ENCODE measurements around the gene ANGEL1. TPM values are rescaled to one million over a fixed set of nuclear protein-coding genes. Genes with fewer than 3 reads are reported as not detected.

The ANGEL1 gene
- polyA plus RNA-seq, 2 donors: 3.7 to 5.1 TPM

GRCh38 chr14:76761136-76761959, 51.3 kb downstream of the ANGEL1 start, which contains the start of gene VASH1:
VASH1 (plus strand) TSS chr14:76761468; CDS start chr14:76762822, 1,354 bp downstream.
- no peaks in the 10 kb centered on the region for H3K27me3 ChIP-seq (ENCODE audit: control insufficient read depth in 1 of 2, insufficient read depth in 2 of 2, low read length in 2 of 2)
- no peaks in the 10 kb centered on the region for H3K9me3 ChIP-seq (ENCODE audit: control insufficient read depth in 2 of 2, insufficient read depth in 1 of 2, low read depth in 1 of 2, low read length in 1 of 2)
- peaks cover 0 to 3% of the 10 kb centered on the region in 2 donors for H3K4me1 ChIP-seq (ENCODE audit: control insufficient read depth in 2 of 2, insufficient read depth in 2 of 2, low read length in 1 of 2)
- WGBS, 2 donors: 1% methylated on average over 51 to 96 of the region's 96 CpGs
- H3K36me3 ChIP-seq (ENCODE audit: control insufficient read depth in 2 of 2, insufficient read depth in 2 of 2, low read length in 1 of 2): no peaks in the 10 kb centered on the region
- peak within 1 kb of the TSS; percentile 50 to 58 for H3K27ac ChIP-seq (ENCODE audit: low read depth in 2 of 2, low read length in 1 of 2)
- H3K4me3 ChIP-seq (ENCODE audit: low read depth in 1 of 2, low read length in 2 of 2): peak within 1 kb of the TSS; percentile 53 to 74

- Histone ChIP-seq H3K9me3 (ENCODE audit: control insufficient read depth in 2 of 2, insufficient read depth in 1 of 2, low read depth in 1 of 2, low read length in 1 of 2) (no peaks in the 10 kb centered on the region), H3K36me3 (ENCODE audit: control insufficient read depth in 2 of 2, insufficient read depth in 2 of 2, low read length in 1 of 2) (no peaks in the 10 kb centered on the region), H3K4me3 (ENCODE audit: low read depth in 1 of 2, low read length in 2 of 2) (peak overlapping the region; percentile 53 to 74), H3K27ac (ENCODE audit: low read depth in 2 of 2, low read length in 1 of 2) (no peak overlapping the region), H3K27me3 (ENCODE audit: control insufficient read depth in 1 of 2, insufficient read depth in 2 of 2, low read length in 2 of 2) (no peaks in the 10 kb centered on the region), H3K4me1 (ENCODE audit: control insufficient read depth in 2 of 2, insufficient read depth in 2 of 2, low read length in 1 of 2) (peaks cover 0 to 3% of the 10 kb centered on the region in 2 donors)
- 51 to 56% methylated on average over 25 to 26 of the region's 26 CpGs for WGBS, 2 donors
Measured at GRCh38 chr14:76760331-76761135, 52.1 kb downstream of the ANGEL1 start.

GRCh38 chr14:76759589-76759988, 53.1 kb downstream of the ANGEL1 start:
- H3K9me3 ChIP-seq (ENCODE audit: control insufficient read depth in 2 of 2, insufficient read depth in 1 of 2, low read depth in 1 of 2, low read length in 1 of 2): no peaks in the 10 kb centered on the region
- H3K27me3 ChIP-seq (ENCODE audit: control insufficient read depth in 1 of 2, insufficient read depth in 2 of 2, low read length in 2 of 2): no peaks in the 10 kb centered on the region
- no peaks in the 10 kb centered on the region for H3K36me3 ChIP-seq (ENCODE audit: control insufficient read depth in 2 of 2, insufficient read depth in 2 of 2, low read length in 1 of 2)
- WGBS, 2 donors: 76 to 85% methylated on average over 4 of the region's 4 CpGs
- H3K4me3 ChIP-seq (ENCODE audit: low read depth in 1 of 2, low read length in 2 of 2): no peak overlapping the region
- H3K4me1 ChIP-seq (ENCODE audit: control insufficient read depth in 2 of 2, insufficient read depth in 2 of 2, low read length in 1 of 2): peaks cover 0 to 3% of the 10 kb centered on the region in 2 donors
- H3K27ac ChIP-seq (ENCODE audit: low read depth in 2 of 2, low read length in 1 of 2): no peak overlapping the region

GRCh38 chr14:76756371-76756750, 56.3 kb downstream of the ANGEL1 start:
- Histone ChIP-seq H3K9me3 (ENCODE audit: control insufficient read depth in 2 of 2, insufficient read depth in 1 of 2, low read depth in 1 of 2, low read length in 1 of 2) (no peaks in the 10 kb centered on the region), H3K36me3 (ENCODE audit: control insufficient read depth in 2 of 2, insufficient read depth in 2 of 2, low read length in 1 of 2) (no peaks in the 10 kb centered on the region), H3K4me3 (ENCODE audit: low read depth in 1 of 2, low read length in 2 of 2) (no peak overlapping the region), H3K4me1 (ENCODE audit: control insufficient read depth in 2 of 2, insufficient read depth in 2 of 2, low read length in 1 of 2) (peaks cover 0 to under 1% of the 10 kb centered on the region in 2 donors), H3K27ac (ENCODE audit: low read depth in 2 of 2, low read length in 1 of 2) (no peak overlapping the region), H3K27me3 (ENCODE audit: control insufficient read depth in 1 of 2, insufficient read depth in 2 of 2, low read length in 2 of 2) (no peaks in the 10 kb centered on the region)
- 81 to 82% methylated on average over 6 of the region's 6 CpGs for WGBS, 2 donors

GRCh38 chr14:76755610-76756370, 56.9 kb downstream of the ANGEL1 start:
- no peaks in the 10 kb centered on the region for H3K27me3 ChIP-seq (ENCODE audit: control insufficient read depth in 1 of 2, insufficient read depth in 2 of 2, low read length in 2 of 2)
- no peaks in the 10 kb centered on the region for H3K4me1 ChIP-seq (ENCODE audit: control insufficient read depth in 2 of 2, insufficient read depth in 2 of 2, low read length in 1 of 2)
- 73% methylated on average over 9 of the region's 9 CpGs for WGBS, 2 donors
- H3K9me3 ChIP-seq (ENCODE audit: control insufficient read depth in 2 of 2, insufficient read depth in 1 of 2, low read depth in 1 of 2, low read length in 1 of 2): no peaks in the 10 kb centered on the region
- H3K4me3 ChIP-seq (ENCODE audit: low read depth in 1 of 2, low read length in 2 of 2): no peak overlapping the region
- H3K27ac ChIP-seq (ENCODE audit: low read depth in 2 of 2, low read length in 1 of 2): no peak overlapping the region
- H3K36me3 ChIP-seq (ENCODE audit: control insufficient read depth in 2 of 2, insufficient read depth in 2 of 2, low read length in 1 of 2): no peaks in the 10 kb centered on the region

GRCh38 chr14:76754586-76754985, 58.1 kb downstream of the ANGEL1 start:
- Histone ChIP-seq H3K36me3 (ENCODE audit: control insufficient read depth in 2 of 2, insufficient read depth in 2 of 2, low read length in 1 of 2) (no peaks in the 10 kb centered on the region), H3K4me1 (ENCODE audit: control insufficient read depth in 2 of 2, insufficient read depth in 2 of 2, low read length in 1 of 2) (no peaks in the 10 kb centered on the region), H3K27ac (ENCODE audit: low read depth in 2 of 2, low read length in 1 of 2) (no peak overlapping the region), H3K4me3 (ENCODE audit: low read depth in 1 of 2, low read length in 2 of 2) (no peak overlapping the region), H3K27me3 (ENCODE audit: control insufficient read depth in 1 of 2, insufficient read depth in 2 of 2, low read length in 2 of 2) (no peaks in the 10 kb centered on the region), H3K9me3 (ENCODE audit: control insufficient read depth in 2 of 2, insufficient read depth in 1 of 2, low read depth in 1 of 2, low read length in 1 of 2) (no peaks in the 10 kb centered on the region)
- WGBS, 2 donors: 82% methylated on average over 7 of the region's 7 CpGs

GRCh38 chr14:76753541-76754198, 59.0 kb downstream of the ANGEL1 start:
- no peak overlapping the region for H3K27ac ChIP-seq (ENCODE audit: low read depth in 2 of 2, low read length in 1 of 2)
- H3K36me3 ChIP-seq (ENCODE audit: control insufficient read depth in 2 of 2, insufficient read depth in 2 of 2, low read length in 1 of 2): no peaks in the 10 kb centered on the region
- 79 to 81% methylated on average over 7 of the region's 7 CpGs for WGBS, 2 donors
- H3K4me3 ChIP-seq (ENCODE audit: low read depth in 1 of 2, low read length in 2 of 2): no peak overlapping the region
- H3K4me1 ChIP-seq (ENCODE audit: control insufficient read depth in 2 of 2, insufficient read depth in 2 of 2, low read length in 1 of 2): no peaks in the 10 kb centered on the region
- no peaks in the 10 kb centered on the region for H3K27me3 ChIP-seq (ENCODE audit: control insufficient read depth in 1 of 2, insufficient read depth in 2 of 2, low read length in 2 of 2)
- no peaks in the 10 kb centered on the region for H3K9me3 ChIP-seq (ENCODE audit: control insufficient read depth in 2 of 2, insufficient read depth in 1 of 2, low read depth in 1 of 2, low read length in 1 of 2)

- Histone ChIP-seq H3K36me3 (ENCODE audit: control insufficient read depth in 2 of 2, insufficient read depth in 2 of 2, low read length in 1 of 2) (no peaks in the 10 kb centered on the region), H3K27ac (ENCODE audit: low read depth in 2 of 2, low read length in 1 of 2) (no peak overlapping the region), H3K4me3 (ENCODE audit: low read depth in 1 of 2, low read length in 2 of 2) (no peak overlapping the region), H3K4me1 (ENCODE audit: control insufficient read depth in 2 of 2, insufficient read depth in 2 of 2, low read length in 1 of 2) (no peaks in the 10 kb centered on the region), H3K27me3 (ENCODE audit: control insufficient read depth in 1 of 2, insufficient read depth in 2 of 2, low read length in 2 of 2) (no peaks in the 10 kb centered on the region), H3K9me3 (ENCODE audit: control insufficient read depth in 2 of 2, insufficient read depth in 1 of 2, low read depth in 1 of 2, low read length in 1 of 2) (no peaks in the 10 kb centered on the region)
- 56 to 57% methylated on average over 6 of the region's 6 CpGs for WGBS, 2 donors
Measured at GRCh38 chr14:76752744-76753143, 59.9 kb downstream of the ANGEL1 start.

- H3K36me3 ChIP-seq (ENCODE audit: control insufficient read depth in 2 of 2, insufficient read depth in 2 of 2, low read length in 1 of 2): no peaks in the 10 kb centered on the region
- H3K4me3 ChIP-seq (ENCODE audit: low read depth in 1 of 2, low read length in 2 of 2): no peak overlapping the region
- no peaks in the 10 kb centered on the region for H3K27me3 ChIP-seq (ENCODE audit: control insufficient read depth in 1 of 2, insufficient read depth in 2 of 2, low read length in 2 of 2)
- H3K27ac ChIP-seq (ENCODE audit: low read depth in 2 of 2, low read length in 1 of 2): no peak overlapping the region
- H3K4me1 ChIP-seq (ENCODE audit: control insufficient read depth in 2 of 2, insufficient read depth in 2 of 2, low read length in 1 of 2): no peaks in the 10 kb centered on the region
- H3K9me3 ChIP-seq (ENCODE audit: control insufficient read depth in 2 of 2, insufficient read depth in 1 of 2, low read depth in 1 of 2, low read length in 1 of 2): peaks cover 2 to 3% of the 10 kb centered on the region in 2 donors
- 77 to 81% methylated on average over 7 of the region's 7 CpGs for WGBS, 2 donors
Measured at GRCh38 chr14:76742966-76743365, 69.7 kb downstream of the ANGEL1 start.
